GM12875 (cell line): ENCODE measurements around the gene RXRA.

Experiments used
- H3K4me3 ChIP-seq: one replicate; pipeline ENCODE4 v1.5.1; 2011; ENCODE audit warnings: low read depth, low read length, control low read depth
- TF ChIP-seq, protein P1 (sequence below): IDR thresholded peaks from 2 replicates; pipeline ENCODE4 v1.5.1; 2011; ENCODE audit warnings: low read depth, mild to moderate bottlenecking, control low read depth, inconsistent platforms, low read length, moderate library complexity, borderline replicate concordance; ENCODE audit not compliant: insufficient read depth

The RXRA gene

DNA sequence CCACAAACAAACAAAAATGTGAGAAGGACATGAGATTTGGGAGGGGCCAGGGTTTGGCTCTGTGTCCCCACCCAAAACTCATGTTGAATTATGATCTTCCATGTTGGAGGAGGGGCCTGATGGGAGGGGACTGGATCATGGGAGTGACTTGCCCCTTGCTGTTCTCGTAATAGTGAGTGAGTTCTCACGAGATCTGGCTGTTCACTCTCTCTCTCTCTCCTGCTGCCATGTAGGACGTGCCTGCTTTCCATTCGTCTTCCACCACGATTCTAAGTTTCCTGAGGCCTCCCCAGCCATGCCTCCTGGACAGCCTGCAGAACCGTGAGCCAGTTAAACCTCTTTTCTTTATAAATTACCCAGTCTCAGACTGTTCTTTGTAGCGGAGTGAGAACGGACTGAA lies 118.7 kb downstream of the RXRA start:
- TF ChIP-seq, protein P1, sequence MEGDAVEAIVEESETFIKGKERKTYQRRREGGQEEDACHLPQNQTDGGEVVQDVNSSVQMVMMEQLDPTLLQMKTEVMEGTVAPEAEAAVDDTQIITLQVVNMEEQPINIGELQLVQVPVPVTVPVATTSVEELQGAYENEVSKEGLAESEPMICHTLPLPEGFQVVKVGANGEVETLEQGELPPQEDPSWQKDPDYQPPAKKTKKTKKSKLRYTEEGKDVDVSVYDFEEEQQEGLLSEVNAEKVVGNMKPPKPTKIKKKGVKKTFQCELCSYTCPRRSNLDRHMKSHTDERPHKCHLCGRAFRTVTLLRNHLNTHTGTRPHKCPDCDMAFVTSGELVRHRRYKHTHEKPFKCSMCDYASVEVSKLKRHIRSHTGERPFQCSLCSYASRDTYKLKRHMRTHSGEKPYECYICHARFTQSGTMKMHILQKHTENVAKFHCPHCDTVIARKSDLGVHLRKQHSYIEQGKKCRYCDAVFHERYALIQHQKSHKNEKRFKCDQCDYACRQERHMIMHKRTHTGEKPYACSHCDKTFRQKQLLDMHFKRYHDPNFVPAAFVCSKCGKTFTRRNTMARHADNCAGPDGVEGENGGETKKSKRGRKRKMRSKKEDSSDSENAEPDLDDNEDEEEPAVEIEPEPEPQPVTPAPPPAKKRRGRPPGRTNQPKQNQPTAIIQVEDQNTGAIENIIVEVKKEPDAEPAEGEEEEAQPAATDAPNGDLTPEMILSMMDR, result no peak
- H3K4me3 ChIP-seq, result no peak overlapping the region

- no peak overlapping the region for H3K4me3 ChIP-seq
- TF ChIP-seq, protein P1, result peak; percentile 84
Observed at GRCh38 chr9:134449180-134449916, 123.1 kb downstream of the RXRA start.

DNA sequence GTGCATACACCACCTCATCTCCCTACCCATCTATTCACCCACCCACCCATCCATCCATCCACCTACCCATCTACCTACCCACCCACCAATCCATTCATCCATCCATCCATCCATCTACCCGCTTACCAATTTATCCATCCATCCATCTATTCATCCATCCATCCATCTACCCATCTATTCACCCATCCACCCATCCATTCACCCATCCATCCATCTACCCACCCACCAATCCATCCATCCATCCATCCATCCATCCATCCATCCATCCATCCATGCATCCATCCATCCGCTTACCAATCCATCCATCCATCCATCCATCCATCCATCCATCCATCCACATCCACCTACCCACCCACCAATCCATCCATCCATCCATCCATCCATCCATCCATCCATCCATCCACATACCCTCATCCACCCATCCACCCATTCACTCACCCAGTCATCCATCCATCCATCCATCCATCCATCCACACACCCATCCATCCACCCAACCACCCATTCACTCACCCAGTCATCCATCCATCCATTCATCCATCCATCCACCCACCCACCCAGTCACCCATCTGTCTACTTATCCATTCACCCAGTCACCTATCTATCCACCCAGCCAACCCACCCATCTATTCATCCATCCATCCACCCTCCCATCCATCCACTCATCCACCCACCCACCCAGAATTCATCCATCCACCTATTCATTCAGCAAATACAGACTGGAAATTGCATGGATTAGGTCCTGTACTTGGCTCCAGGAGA lies 125.6 kb downstream of the RXRA start:
- H3K4me3 ChIP-seq, result no peak overlapping the region
- TF ChIP-seq, protein P1, result no peak

DNA sequence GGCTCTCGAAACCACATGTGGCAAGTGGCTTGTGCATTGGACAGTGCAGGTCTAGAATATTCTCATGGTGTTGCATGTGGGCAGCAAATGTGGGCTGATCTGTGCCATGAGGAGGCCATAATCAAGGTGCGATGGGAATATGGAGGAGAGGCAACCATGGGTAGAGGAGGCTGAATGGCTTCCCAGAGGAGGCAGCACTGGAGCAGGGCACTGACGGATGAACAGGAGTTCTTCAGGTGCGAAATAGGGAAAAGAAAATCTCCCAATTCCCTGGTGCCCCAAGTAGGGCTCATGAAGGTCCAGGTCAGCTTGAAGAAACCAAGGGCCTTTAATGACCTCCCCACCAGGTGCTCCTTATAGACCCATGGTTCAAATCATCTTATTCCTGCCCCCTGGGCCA lies 126.5 kb downstream of the RXRA start:
- H3K4me3 ChIP-seq, result no peak overlapping the region
- TF ChIP-seq, protein P1, result no peak

- no peak overlapping the region for H3K4me3 ChIP-seq
- TF ChIP-seq, protein P1, result no peak
Observed at GRCh38 chr9:134453776-134454475, 127.7 kb downstream of the RXRA start.

GRCh38 chr9:134454476-134454857 lies 128.2 kb downstream of the RXRA start:
- TF ChIP-seq, protein P1, result no peak
- no peak overlapping the region for H3K4me3 ChIP-seq

DNA sequence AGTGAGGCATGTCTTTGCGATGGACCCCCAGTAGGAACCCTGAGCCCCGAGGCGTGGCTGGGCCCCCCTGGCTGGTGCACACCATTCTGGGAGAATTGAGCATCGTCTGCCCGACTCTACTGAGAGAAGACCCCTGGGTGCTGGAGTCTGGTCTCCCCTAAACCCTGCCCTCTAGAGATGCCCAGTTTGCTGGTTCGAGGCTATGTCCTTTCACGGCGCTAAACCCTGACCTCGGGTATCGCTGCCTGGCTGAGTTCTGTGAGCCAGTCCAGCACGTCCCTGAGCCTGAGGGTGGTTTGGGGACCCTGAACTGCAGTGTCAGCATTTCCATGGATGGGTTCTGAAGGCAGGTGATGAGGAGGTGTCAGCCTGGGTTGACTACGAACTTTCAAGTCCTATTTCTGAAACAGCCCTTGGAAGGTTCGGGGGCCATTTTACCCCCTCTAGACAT lies 128.8 kb downstream of the RXRA start:
- no peak overlapping the region for H3K4me3 ChIP-seq
- TF ChIP-seq, protein P1, result no peak
